ENCODE measurements around the gene ZBTB20. TPM values are rescaled to one million over a fixed set of nuclear protein-coding genes. Genes with fewer than 3 reads are reported as not detected.

The ZBTB20 gene
- total and polyA plus RNA-seq, 10 of the 15 experiments (the other 5 are each of a cell fraction or from before 2014, with no cell fraction given): 0.20 to 5.5 (median 2.2) TPM

- TF ChIP-seq SRF (IDR thresholded peaks at IDR 0.05; ENCODE audit: low read depth in 2 of 2, low read length in 2 of 2) (no peak), JUND (IDR thresholded peaks at IDR 0.05; ENCODE audit: low read depth, low read length) (0 out of 2 replicates have a peak, but pooled peaks have one; percentile 14), NBN (IDR thresholded peaks at IDR 0.05) (0 out of 2 replicates have a peak, but pooled peaks have one; percentile 71), TARDBP (IDR thresholded peaks at IDR 0.05; ENCODE audit: borderline replicate concordance) (peak; percentile 38; the same call in 1 of the 2 replicates), CHD4 (IDR thresholded peaks at IDR 0.05) (no peak), HCFC1 (IDR thresholded peaks at IDR 0.05; ENCODE audit: low read length) (no peak; the same call in 1 of the 2 replicates), SP1 (IDR thresholded peaks at IDR 0.05; ENCODE audit: low read depth, low read length) (peak; percentile 96), PRDM15 (CRISPR knock-in tag; IDR thresholded peaks at IDR 0.05) (no peak), RBBP5 (conservative IDR thresholded peaks at IDR 0.05) (no peak), SREBF1 (IDR thresholded peaks at IDR 0.05; ENCODE audit: low read length) (no peak), E2F8 (IDR thresholded peaks at IDR 0.05; ENCODE audit: low read depth, partially characterized antibody) (no peak), NR2F1 (conservative IDR thresholded peaks at IDR 0.05) (peak; percentile 85), NR2C2 (IDR thresholded peaks at IDR 0.05; ENCODE audit: borderline replicate concordance, control insufficient read depth, insufficient read length, low read depth) (no peak), WRNIP1 (IDR thresholded peaks at IDR 0.05; ENCODE audit: borderline replicate concordance, low read depth, low read length) (no peak), SMARCA5 (IDR thresholded peaks at IDR 0.05) (no peak), NFIC (IDR thresholded peaks at IDR 0.05; ENCODE audit: low read depth, low read length) (peak; percentile 57; the same call in 1 of the 2 replicates)
- TF ChIP-seq, protein P1, sequence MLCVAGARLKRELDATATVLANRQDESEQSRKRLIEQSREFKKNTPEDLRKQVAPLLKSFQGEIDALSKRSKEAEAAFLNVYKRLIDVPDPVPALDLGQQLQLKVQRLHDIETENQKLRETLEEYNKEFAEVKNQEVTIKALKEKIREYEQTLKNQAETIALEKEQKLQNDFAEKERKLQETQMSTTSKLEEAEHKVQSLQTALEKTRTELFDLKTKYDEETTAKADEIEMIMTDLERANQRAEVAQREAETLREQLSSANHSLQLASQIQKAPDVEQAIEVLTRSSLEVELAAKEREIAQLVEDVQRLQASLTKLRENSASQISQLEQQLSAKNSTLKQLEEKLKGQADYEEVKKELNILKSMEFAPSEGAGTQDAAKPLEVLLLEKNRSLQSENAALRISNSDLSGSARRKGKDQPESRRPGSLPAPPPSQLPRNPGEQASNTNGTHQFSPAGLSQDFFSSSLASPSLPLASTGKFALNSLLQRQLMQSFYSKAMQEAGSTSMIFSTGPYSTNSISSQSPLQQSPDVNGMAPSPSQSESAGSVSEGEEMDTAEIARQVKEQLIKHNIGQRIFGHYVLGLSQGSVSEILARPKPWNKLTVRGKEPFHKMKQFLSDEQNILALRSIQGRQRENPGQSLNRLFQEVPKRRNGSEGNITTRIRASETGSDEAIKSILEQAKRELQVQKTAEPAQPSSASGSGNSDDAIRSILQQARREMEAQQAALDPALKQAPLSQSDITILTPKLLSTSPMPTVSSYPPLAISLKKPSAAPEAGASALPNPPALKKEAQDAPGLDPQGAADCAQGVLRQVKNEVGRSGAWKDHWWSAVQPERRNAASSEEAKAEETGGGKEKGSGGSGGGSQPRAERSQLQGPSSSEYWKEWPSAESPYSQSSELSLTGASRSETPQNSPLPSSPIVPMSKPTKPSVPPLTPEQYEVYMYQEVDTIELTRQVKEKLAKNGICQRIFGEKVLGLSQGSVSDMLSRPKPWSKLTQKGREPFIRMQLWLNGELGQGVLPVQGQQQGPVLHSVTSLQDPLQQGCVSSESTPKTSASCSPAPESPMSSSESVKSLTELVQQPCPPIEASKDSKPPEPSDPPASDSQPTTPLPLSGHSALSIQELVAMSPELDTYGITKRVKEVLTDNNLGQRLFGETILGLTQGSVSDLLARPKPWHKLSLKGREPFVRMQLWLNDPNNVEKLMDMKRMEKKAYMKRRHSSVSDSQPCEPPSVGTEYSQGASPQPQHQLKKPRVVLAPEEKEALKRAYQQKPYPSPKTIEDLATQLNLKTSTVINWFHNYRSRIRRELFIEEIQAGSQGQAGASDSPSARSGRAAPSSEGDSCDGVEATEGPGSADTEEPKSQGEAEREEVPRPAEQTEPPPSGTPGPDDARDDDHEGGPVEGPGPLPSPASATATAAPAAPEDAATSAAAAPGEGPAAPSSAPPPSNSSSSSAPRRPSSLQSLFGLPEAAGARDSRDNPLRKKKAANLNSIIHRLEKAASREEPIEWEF (IDR thresholded peaks at IDR 0.05; ENCODE audit: insufficient replicate concordance, low read depth, low read length): no peak
Observed at GRCh38 chr3:115147329-115148141, 447 bp upstream of the ZBTB20 start (continued).
